ENCODE results near the gene STK36.

Gene STK36

GRCh38 chr2:218720048-218721041 lies 48.5 kb downstream of the STK36 start:
- no peak for DNase-seq (ENCODE audit: low read depth, low spot score)

GRCh38 chr2:218721488-218721887 lies 49.6 kb downstream of the STK36 start:
- no peak for DNase-seq (ENCODE audit: low read depth, low spot score)

GRCh38 chr2:218721934-218722333 lies 50.0 kb downstream of the STK36 start:
- DNase-seq (ENCODE audit: low read depth, low spot score): no peak

GRCh38 chr2:218722419-218722818 lies 50.5 kb downstream of the STK36 start:
- DNase-seq (ENCODE audit: low read depth, low spot score): no peak

GRCh38 chr2:218722876-218723785 lies 51.2 kb downstream of the STK36 start:
- DNase-seq (ENCODE audit: low read depth, low spot score): no peak

- no peak for DNase-seq (ENCODE audit: low read depth, low spot score)
Observed at GRCh38 chr2:218726004-218726574, 54.2 kb downstream of the STK36 start.

- DNase-seq (ENCODE audit: low read depth, low spot score): no peak
Observed at GRCh38 chr2:218727502-218728165, 55.7 kb downstream of the STK36 start.

GRCh38 chr2:218729640-218730039 lies 57.8 kb downstream of the STK36 start:
- DNase-seq (ENCODE audit: low read depth, low spot score): no peak

- DNase-seq (ENCODE audit: low read depth, low spot score): no peak
Observed at GRCh38 chr2:218732052-218732760, 60.3 kb downstream of the STK36 start.

GRCh38 chr2:218732761-218733158 lies 60.9 kb downstream of the STK36 start:
- no peak for DNase-seq (ENCODE audit: low read depth, low spot score)

GRCh38 chr2:218733171-218734021 lies 61.5 kb downstream of the STK36 start:
- no peak for DNase-seq (ENCODE audit: low read depth, low spot score)

GRCh38 chr2:218734190-218734975 lies 62.5 kb downstream of the STK36 start:
- DNase-seq (ENCODE audit: low read depth, low spot score): no peak

- DNase-seq (ENCODE audit: low read depth, low spot score): no peak
Observed at GRCh38 chr2:218736531-218736930, 64.6 kb downstream of the STK36 start.

- DNase-seq (ENCODE audit: low read depth, low spot score): no peak
Observed at GRCh38 chr2:218743068-218743467, 71.2 kb downstream of the STK36 start.

- DNase-seq (ENCODE audit: low read depth, low spot score): no peak
Observed at GRCh38 chr2:218744615-218745014, 72.7 kb downstream of the STK36 start.

- no peak for DNase-seq (ENCODE audit: low read depth, low spot score)
Observed at GRCh38 chr2:218745160-218745558, 73.3 kb downstream of the STK36 start.

- DNase-seq (ENCODE audit: low read depth, low spot score): no peak
Observed at GRCh38 chr2:218745559-218746469, 73.9 kb downstream of the STK36 start.

GRCh38 chr2:218746470-218746795 lies 74.5 kb downstream of the STK36 start:
- DNase-seq (ENCODE audit: low read depth, low spot score): no peak

Measured in activated naive CD8-positive, alpha-beta T cell treated with anti-CD3 and anti-CD28 coated beads, Interleukin-2, amount 50 U/mL, for 16 hours (primary cell).